ENCODE results near the gene UNC13A. TPM values are rescaled to one million over a fixed set of nuclear protein-coding genes. Genes with fewer than 3 reads are reported as not detected.

Gene UNC13A
- total and polyA plus RNA-seq, 2 donors (not counting 3 experiments of a cell fraction or from before 2014, with no cell fraction given): 0.04 to 0.09 TPM

DNA sequence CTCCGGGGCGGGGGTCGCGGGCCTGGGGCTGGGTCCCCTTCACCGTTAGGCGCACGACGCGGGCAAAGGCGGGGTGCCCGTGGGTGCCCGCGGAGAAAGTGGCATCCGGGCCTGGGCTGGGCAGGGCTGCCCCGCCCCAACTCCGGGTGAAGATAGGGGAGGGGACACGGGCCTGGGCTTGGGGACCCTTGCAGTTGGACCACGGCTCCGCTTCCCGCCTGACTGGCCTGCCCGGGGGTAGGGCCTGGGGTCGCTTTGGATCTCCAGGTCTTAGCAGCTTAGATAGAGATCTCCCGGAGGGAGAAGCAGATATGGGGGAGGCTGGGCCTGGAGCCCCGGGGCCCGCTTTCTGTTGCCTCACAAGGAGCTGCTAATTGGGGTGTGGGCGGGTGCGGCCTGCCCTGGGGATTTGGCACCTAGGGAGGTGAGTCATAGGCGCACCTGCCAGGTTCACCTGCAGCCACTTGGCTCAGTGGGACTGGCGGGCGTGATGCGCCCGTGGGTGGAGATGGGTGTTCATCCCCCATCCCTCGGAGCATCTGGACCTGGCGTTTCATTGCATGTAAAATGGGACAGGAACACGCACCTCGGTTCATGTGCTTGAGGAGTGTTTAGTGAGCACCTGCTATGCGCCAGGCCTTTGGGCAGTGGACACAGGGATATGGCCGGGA, 31.7 kb upstream of the UNC13A start:
- Histone ChIP-seq H3K4me3 (replicated peaks in 1 of 3; ENCODE audit: insufficient read depth in 1 of 3, low read depth in 1 of 3, low read length in 3 of 3) (peak overlapping the region; percentile 76 to 96 (median 90)), H3K4me2 (ENCODE audit: insufficient read depth, low read length) (peak overlapping the region; percentile 83), H3K9me3 (replicated peaks; ENCODE audit: control insufficient read depth, insufficient read depth, low read length) (no peaks in the 10 kb centered on the region), H3K9ac (replicated peaks; ENCODE audit: extremely low read depth, insufficient read depth, low read length) (peak overlapping the region; percentile 81), H3K27me3 (ENCODE audit: control insufficient read depth in 2 of 2, insufficient read depth in 2 of 2, low read length in 2 of 2) (no peaks in the 10 kb centered on the region), H3K27ac (ENCODE audit: insufficient read depth, low read depth, low read length) (peak overlapping the region; percentile 90), H3K79me2 (ENCODE audit: control insufficient read depth, insufficient read depth, low read length) (peaks cover 52% of the 10 kb centered on the region), H4K20me1 (replicated peaks; ENCODE audit: control insufficient read depth, extremely low read depth, insufficient read depth, low read length) (no peaks in the 10 kb centered on the region), H3K36me3 (ENCODE audit: control insufficient read depth in 2 of 2, extremely low read depth in 1 of 2, insufficient read depth in 2 of 2, low read length in 2 of 2) (peaks cover 6 to 13% of the 10 kb centered on the region in 2 experiments), H2AFZ (ENCODE audit: low read depth, low read length) (no peak overlapping the region), H3K9me1 (replicated peaks; ENCODE audit: control insufficient read depth, extremely low read depth, insufficient read depth, low read length) (no peaks in the 10 kb centered on the region), H3K4me1 (ENCODE audit: control insufficient read depth, extremely low read depth, insufficient read depth, low read length) (peaks cover 35% of the 10 kb centered on the region)
- CTCF ChIA-PET: interaction anchor here (1.2 to 5.2 kb wide), 4 partner anchors 16 to 98 kb away, joined by 3 to 26 read pairs (median 8); no protein-coding TSS in a partner anchor
- POLR2A ChIA-PET: no interaction called here
- DNase-seq (ENCODE audit: low read depth, low spot score): no peak
- no peak for FAIRE-seq
- BruUV-seq (replicated peaks): no TSS peak
- intact Hi-C loops (cut with micrococcal nuclease) (no loop called here), dilution Hi-C loops (cut with MboI; ENCODE audit: extremely low pct_ligation_motif_present, low sequenced_read_pairs) (no loop called here)
- no peak for TF ChIP-seq JUN (IDR thresholded peaks at IDR 0.05; ENCODE audit: borderline replicate concordance, insufficient read depth, insufficient read length, low read depth)
- no peak for TF ChIP-seq EZH2 (IDR thresholded peaks at IDR 0.05; ENCODE audit: borderline replicate concordance, low read depth, low read length, severe bottlenecking)
- no peak for TF ChIP-seq MYC (IDR thresholded peaks at IDR 0.05; ENCODE audit: low read depth, low read length)

DNA sequence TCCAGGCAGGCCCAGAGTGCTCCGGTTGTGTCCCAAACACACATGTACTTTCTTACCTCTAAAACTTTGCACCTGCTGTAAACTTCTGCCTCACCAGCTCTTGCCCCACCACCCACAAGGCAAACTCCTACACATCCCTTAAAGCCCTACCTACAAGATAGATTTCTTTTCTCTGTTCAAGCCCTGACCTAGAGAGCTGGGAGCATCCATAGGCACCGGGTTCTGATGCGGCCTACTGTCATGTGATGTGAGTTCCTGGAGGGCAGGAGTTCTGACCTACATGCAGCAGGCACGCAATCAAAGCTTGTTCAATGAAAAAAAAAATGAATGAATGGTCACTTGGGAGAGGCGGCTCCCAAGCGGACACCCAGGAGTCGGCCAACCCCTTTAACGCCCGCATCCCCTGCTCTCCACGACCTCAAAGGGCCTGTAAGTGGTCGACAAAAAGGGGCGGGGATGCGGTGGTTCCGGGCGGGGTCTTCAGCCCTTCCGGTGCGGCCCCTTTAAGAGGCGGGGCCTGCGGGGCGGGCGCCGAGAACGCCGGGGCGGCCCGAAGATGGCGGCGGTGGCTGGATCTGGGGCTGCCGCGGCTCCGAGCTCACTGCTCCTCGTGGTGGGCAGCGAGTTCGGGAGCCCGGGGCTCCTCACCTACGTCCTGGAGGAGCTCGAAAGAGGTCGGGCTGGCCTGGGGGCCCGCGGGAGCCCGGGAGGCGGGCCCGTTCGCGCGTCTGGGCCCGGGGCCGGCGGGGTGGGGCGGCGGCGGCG, 31.0 kb upstream of the UNC13A start, which contains the start of gene MAP1S:
MAP1S (plus strand) TSS at position 534 of the 765 bp plus-strand sequence; CDS start at position 557, 23 bp downstream.
- BruUV-seq (replicated peaks): no TSS peak

More for the DNA sequence above, 31.0 kb upstream of the UNC13A start, which contains the start of gene MAP1S:
- Histone ChIP-seq H3K4me3 (replicated peaks in 1 of 3; ENCODE audit: insufficient read depth in 1 of 3, low read depth in 1 of 3, low read length in 3 of 3) (peak within 1 kb of the TSS; percentile 76 to 96 (median 90)), H3K9me1 (replicated peaks; ENCODE audit: control insufficient read depth, extremely low read depth, insufficient read depth, low read length) (no peaks in the 10 kb centered on the region), H3K4me2 (ENCODE audit: insufficient read depth, low read length) (peak within 1 kb of the TSS; percentile 83), H4K20me1 (replicated peaks; ENCODE audit: control insufficient read depth, extremely low read depth, insufficient read depth, low read length) (no peaks in the 10 kb centered on the region), H3K9ac (replicated peaks; ENCODE audit: extremely low read depth, insufficient read depth, low read length) (peak within 1 kb of the TSS; percentile 81), H2AFZ (ENCODE audit: low read depth, low read length) (peak within 1 kb of the TSS; percentile 29), H3K36me3 (ENCODE audit: control insufficient read depth in 2 of 2, extremely low read depth in 1 of 2, insufficient read depth in 2 of 2, low read length in 2 of 2) (peaks cover 3 to 6% of the 10 kb centered on the region in 2 experiments), H3K4me1 (ENCODE audit: control insufficient read depth, extremely low read depth, insufficient read depth, low read length) (peaks cover 35% of the 10 kb centered on the region), H3K27me3 (ENCODE audit: control insufficient read depth in 2 of 2, insufficient read depth in 2 of 2, low read length in 2 of 2) (no peaks in the 10 kb centered on the region), H3K27ac (ENCODE audit: insufficient read depth, low read depth, low read length) (peak within 1 kb of the TSS; percentile 90), H3K79me2 (ENCODE audit: control insufficient read depth, insufficient read depth, low read length) (peaks cover 45% of the 10 kb centered on the region), H3K9me3 (replicated peaks; ENCODE audit: control insufficient read depth, insufficient read depth, low read length) (no peaks in the 10 kb centered on the region)
- dilution Hi-C loops (cut with MboI; ENCODE audit: extremely low pct_ligation_motif_present, low sequenced_read_pairs): no loop called here
- peak; percentile 46 for DNase-seq (ENCODE audit: low read depth, low spot score)
- no peak for TF ChIP-seq GATA2 (IDR thresholded peaks at IDR 0.05; ENCODE audit: insufficient read depth, insufficient read length, low read depth, low read length)
- TF ChIP-seq JUN (IDR thresholded peaks at IDR 0.05; ENCODE audit: borderline replicate concordance, insufficient read depth, insufficient read length, low read depth): no peak
- peak; percentile 92 for TF ChIP-seq POLR2AphosphoS5 (IDR thresholded peaks at IDR 0.05; ENCODE audit: insufficient read depth, low read depth, low read length)
- TF ChIP-seq FOS (IDR thresholded peaks at IDR 0.05; ENCODE audit: borderline replicate concordance, insufficient read depth, low read length): no peak
- no peak for TF ChIP-seq EZH2 (IDR thresholded peaks at IDR 0.05; ENCODE audit: borderline replicate concordance, low read depth, low read length, severe bottlenecking)
- TF ChIP-seq POLR2A (IDR thresholded peaks at IDR 0.05; ENCODE audit: low read depth, low read length): peak; percentile 92
- TF ChIP-seq, protein P1, sequence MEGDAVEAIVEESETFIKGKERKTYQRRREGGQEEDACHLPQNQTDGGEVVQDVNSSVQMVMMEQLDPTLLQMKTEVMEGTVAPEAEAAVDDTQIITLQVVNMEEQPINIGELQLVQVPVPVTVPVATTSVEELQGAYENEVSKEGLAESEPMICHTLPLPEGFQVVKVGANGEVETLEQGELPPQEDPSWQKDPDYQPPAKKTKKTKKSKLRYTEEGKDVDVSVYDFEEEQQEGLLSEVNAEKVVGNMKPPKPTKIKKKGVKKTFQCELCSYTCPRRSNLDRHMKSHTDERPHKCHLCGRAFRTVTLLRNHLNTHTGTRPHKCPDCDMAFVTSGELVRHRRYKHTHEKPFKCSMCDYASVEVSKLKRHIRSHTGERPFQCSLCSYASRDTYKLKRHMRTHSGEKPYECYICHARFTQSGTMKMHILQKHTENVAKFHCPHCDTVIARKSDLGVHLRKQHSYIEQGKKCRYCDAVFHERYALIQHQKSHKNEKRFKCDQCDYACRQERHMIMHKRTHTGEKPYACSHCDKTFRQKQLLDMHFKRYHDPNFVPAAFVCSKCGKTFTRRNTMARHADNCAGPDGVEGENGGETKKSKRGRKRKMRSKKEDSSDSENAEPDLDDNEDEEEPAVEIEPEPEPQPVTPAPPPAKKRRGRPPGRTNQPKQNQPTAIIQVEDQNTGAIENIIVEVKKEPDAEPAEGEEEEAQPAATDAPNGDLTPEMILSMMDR (IDR thresholded peaks at IDR 0.05; ENCODE audit: extremely low read depth in 1 of 2, insufficient read depth in 1 of 2, low read depth in 1 of 2, low read length in 2 of 2): no peak
- TF ChIP-seq MYC (IDR thresholded peaks at IDR 0.05; ENCODE audit: low read depth, low read length): no peak
- TF ChIP-seq, protein P2, sequence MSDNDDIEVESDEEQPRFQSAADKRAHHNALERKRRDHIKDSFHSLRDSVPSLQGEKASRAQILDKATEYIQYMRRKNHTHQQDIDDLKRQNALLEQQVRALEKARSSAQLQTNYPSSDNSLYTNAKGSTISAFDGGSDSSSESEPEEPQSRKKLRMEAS (IDR thresholded peaks at IDR 0.05; ENCODE audit: insufficient read depth, insufficient read length): no peak
- intact Hi-C loops (cut with micrococcal nuclease): no loop called here
- FAIRE-seq: peak; percentile 55
- POLR2A ChIA-PET: interaction anchor here (0.6 kb wide), 1 partner anchor 111 kb away, joined by 7 read pairs; no protein-coding TSS in a partner anchor
- CTCF ChIA-PET: interaction anchor here (1.5 to 5.2 kb wide), 3 partner anchors 16 to 97 kb away, joined by 3 to 26 read pairs (median 13); no protein-coding TSS in a partner anchor

Measured in endothelial cell of umbilical vein (primary cell).